OCI-LY3 (cell line): ENCODE measurements around the gene NR2C2.
"Not testable (repeated sequence)": the region's sequence is repeated elsewhere in the genome, so short reads cannot be mapped to it uniquely, and the experiment has no call there.

Experiments
- H2AFZ ChIP-seq: fragments of 200-600, 300-600 bp; shearing (Covaris generic); 2 replicates; pipeline ENCODE4 v1.6.0; 2014; ENCODE audit warnings: antibody characterized with exemption, low read depth, low read length
- H3K27ac ChIP-seq: fragments of 200-600, 300-600 bp; sonication (generic); 2 replicates; pipeline ENCODE4 v1.5.1; 2014; ENCODE audit warnings: mild to moderate bottlenecking, low read length, moderate library complexity, mixed read lengths
- H3K27me3 ChIP-seq: fragments of 200-600, 300-600 bp; sonication (generic); 2 replicates; pipeline ENCODE4 v1.6.1; 2014; ENCODE audit warnings: low read depth, low read length, mixed read lengths
- H3K36me3 ChIP-seq: fragments of 200-600, 300-600 bp; sonication (generic); replicated peaks from 2 replicates; pipeline ENCODE3; 2014; ENCODE audit warnings: low read depth, low read length, mixed read lengths
- H3K4me1 ChIP-seq: fragments of 300-600, 200-600 bp; sonication (generic); 2 replicates; pipeline ENCODE4 v1.6.1; 2014; ENCODE audit warnings: low read length, mixed read lengths
- H3K4me2 ChIP-seq: fragments of 200-600, 300-600 bp; sonication (generic); 2 replicates; pipeline ENCODE4 v1.6.1; 2014; ENCODE audit warnings: low read length, mixed read lengths
- H3K4me3 ChIP-seq: fragments of 300-600, 200-600 bp; sonication (generic); 2 replicates; pipeline ENCODE4 v1.5.1; 2014; ENCODE audit warnings: antibody characterized with exemption, mild to moderate bottlenecking, low read length, moderate library complexity
- H3K79me2 ChIP-seq: fragments of 300-600, 200-600 bp; shearing (Covaris generic); 2 replicates; pipeline ENCODE4 v1.6.1; 2014; ENCODE audit warnings: mild to moderate bottlenecking, low read length, mixed read lengths
- H3K9ac ChIP-seq: fragments of 300-600, 200-600 bp; shearing (Covaris generic); 2 replicates; pipeline ENCODE4 v1.6.0; 2014; ENCODE audit warnings: mild to moderate bottlenecking, low read length, moderate library complexity
- H3K9me3 ChIP-seq: fragments of 200-600, 300-600 bp; shearing (Covaris generic); 2 replicates; pipeline ENCODE4 v1.6.1; 2014; ENCODE audit warnings: low read length, mixed read lengths; ENCODE audit not compliant: insufficient read depth
- H4K20me1 ChIP-seq: fragments of 200-600, 300-600 bp; sonication (generic); 2 replicates; pipeline ENCODE4 v1.6.1; 2016; ENCODE audit warnings: low read length, mixed read lengths; ENCODE audit not compliant: insufficient read depth
- CTCF ChIP-seq: fragments of 200-600, 300-600 bp; sonication (generic); IDR thresholded peaks from 2 replicates; pipeline ENCODE4 v1.5.1; 2014; ENCODE audit warnings: antibody characterized with exemption, low read length, low read depth
- EZH2phosphoT487 ChIP-seq: fragments of 200-600 bp; shearing (Covaris generic); IDR thresholded peaks from 2 replicates; pipeline ENCODE4 v1.6.1; 2018; ENCODE audit warnings: antibody characterized with exemption, mixed run types, low read depth

Gene NR2C2

GRCh38 chr3:14900881-14901873 lies 46.2 kb upstream of the NR2C2 start:
- peaks cover 50% of the 10 kb centered on the region for H3K27me3 ChIP-seq
- no peak overlapping the region for H3K9ac ChIP-seq
- peaks cover 5% of the 10 kb centered on the region; the same call in 1 of the 2 replicates for H3K9me3 ChIP-seq
- H3K27ac ChIP-seq, result no peak overlapping the region
- no peak overlapping the region for H3K4me3 ChIP-seq
- no peaks in the 10 kb centered on the region for H3K4me1 ChIP-seq
- H3K79me2 ChIP-seq, result no peaks in the 10 kb centered on the region
- TF ChIP-seq CTCF (peak; percentile 2; the same call in 1 of the 2 replicates), EZH2phosphoT487 (no peak)
- 0 out of 2 replicates have a peak, but pooled peaks cover 4% of the 10 kb centered on the region for H4K20me1 ChIP-seq
- no peak overlapping the region for H3K4me2 ChIP-seq
- H3K36me3 ChIP-seq, result no peaks in the 10 kb centered on the region
- H2AFZ ChIP-seq, result no peak overlapping the region

- H3K4me1 ChIP-seq, result no peaks in the 10 kb centered on the region
- H3K4me2 ChIP-seq, result no peak overlapping the region
- H3K9ac ChIP-seq, result no peak overlapping the region
- TF ChIP-seq CTCF (no peak), EZH2phosphoT487 (no peak)
- no peak overlapping the region for H3K27ac ChIP-seq
- H2AFZ ChIP-seq, result no peak overlapping the region
- no peaks in the 10 kb centered on the region for H3K79me2 ChIP-seq
- no peaks in the 10 kb centered on the region for H4K20me1 ChIP-seq
- peaks cover 39% of the 10 kb centered on the region for H3K27me3 ChIP-seq
- H3K9me3 ChIP-seq, result peaks cover 5% of the 10 kb centered on the region; the same call in 1 of the 2 replicates
- H3K4me3 ChIP-seq, result no peak overlapping the region
- no peaks in the 10 kb centered on the region for H3K36me3 ChIP-seq
These were observed 44.7 kb upstream of the NR2C2 start for GRCh38 chr3:14902719-14903118.

GRCh38 chr3:14903501-14903900 lies 43.9 kb upstream of the NR2C2 start:
- H3K4me3 ChIP-seq, H3K27ac ChIP-seq, H3K4me1 ChIP-seq, H3K4me2 ChIP-seq, H4K20me1 ChIP-seq, H2AFZ ChIP-seq, H3K79me2 ChIP-seq, H3K9ac ChIP-seq, H3K9me3 ChIP-seq, H3K36me3 ChIP-seq: not testable (repeated sequence)
- peaks cover 32% of the 10 kb centered on the region for H3K27me3 ChIP-seq

- H3K9ac ChIP-seq, result no peak overlapping the region
- peaks cover 20% of the 10 kb centered on the region for H3K27me3 ChIP-seq
- H3K79me2 ChIP-seq, result no peaks in the 10 kb centered on the region
- no peak overlapping the region for H3K4me2 ChIP-seq
- H3K9me3 ChIP-seq, result peaks cover 5% of the 10 kb centered on the region; the same call in 1 of the 2 replicates
- no peaks in the 10 kb centered on the region for H4K20me1 ChIP-seq
- H3K4me3 ChIP-seq, result no peak overlapping the region
- TF ChIP-seq CTCF (no peak), EZH2phosphoT487 (no peak)
- no peaks in the 10 kb centered on the region for H3K36me3 ChIP-seq
- H3K27ac ChIP-seq, result no peak overlapping the region
- H3K4me1 ChIP-seq, result no peaks in the 10 kb centered on the region
- no peak overlapping the region for H2AFZ ChIP-seq
These were observed 42.2 kb upstream of the NR2C2 start for GRCh38 chr3:14905055-14905657.
